Right hindlimb (tissue), 1 donor: ENCODE data around the gene OARD1.

Experiments used
- DNase-seq: peaks from one replicate; pipeline ENCODE4 v3.0.0-alpha.2; 2018

The OARD1 gene

DNA sequence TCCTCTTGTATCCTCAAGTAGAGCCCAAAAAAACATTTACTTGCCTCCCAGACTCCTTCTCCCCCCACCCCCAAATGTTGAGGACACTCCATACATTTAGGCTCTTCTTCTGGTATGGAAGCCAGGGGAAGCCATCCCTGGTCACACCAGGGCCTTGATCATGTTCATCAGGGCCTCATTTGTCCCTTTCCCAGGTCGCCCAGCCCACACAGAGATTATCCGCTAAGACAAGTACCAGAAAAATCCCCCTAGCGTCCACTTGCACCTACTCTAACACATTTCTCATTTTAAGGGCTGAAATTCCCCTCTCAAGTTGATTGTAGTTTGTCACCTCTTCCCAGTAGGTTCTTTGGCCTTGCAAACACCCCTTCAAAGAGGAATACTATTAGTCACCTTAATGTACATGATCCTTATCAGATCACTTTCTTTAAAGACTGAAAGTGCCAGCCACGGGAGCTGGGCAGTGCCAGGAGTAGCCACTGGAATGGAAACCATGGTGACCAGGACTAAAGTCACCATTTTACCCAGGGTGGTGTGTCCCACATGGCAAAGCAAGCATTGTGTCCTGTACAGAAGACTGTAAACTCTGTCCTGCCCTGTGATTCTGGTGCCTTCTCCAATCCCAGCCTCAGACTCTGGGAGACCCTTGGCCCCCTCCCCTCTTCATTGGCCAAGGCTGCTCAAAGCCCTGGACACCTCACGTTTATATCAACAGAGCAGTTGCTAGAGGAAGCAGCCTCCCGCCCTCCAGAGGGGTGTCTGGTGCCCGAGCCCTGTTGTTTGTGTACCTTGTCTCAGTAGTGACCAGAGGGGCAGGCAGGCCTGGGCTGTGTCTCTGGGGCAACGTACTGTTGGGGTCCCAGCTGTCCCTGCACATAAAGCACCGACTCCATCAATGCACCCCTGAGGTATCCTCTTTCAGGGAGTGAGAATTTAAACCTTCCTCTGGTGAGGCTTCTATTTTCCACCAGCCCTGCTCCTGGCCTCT, 24.1 kb downstream of the OARD1 start:
- DNase-seq, result peak; percentile 57

DNA sequence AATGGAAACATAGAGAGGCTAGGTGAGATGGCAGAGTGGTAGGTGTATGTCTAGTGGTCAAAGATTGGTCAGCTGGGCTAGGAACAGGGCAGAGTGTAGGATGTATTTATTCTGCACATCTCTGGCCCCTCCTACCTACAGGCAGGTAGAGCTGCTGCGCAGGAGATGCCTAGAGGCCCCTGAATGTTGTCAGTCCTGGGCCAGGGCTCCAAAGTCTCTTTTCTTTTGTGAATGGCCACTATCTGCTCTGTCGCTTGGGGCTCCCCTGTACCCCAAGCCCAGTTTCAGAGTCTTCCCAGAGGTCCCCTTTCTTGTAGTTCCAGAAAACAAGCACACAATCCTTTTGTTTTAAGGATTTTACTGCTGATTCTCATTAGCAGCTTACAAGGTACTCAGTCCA, 24.9 kb downstream of the OARD1 start:
- DNase-seq, result no peak

DNA sequence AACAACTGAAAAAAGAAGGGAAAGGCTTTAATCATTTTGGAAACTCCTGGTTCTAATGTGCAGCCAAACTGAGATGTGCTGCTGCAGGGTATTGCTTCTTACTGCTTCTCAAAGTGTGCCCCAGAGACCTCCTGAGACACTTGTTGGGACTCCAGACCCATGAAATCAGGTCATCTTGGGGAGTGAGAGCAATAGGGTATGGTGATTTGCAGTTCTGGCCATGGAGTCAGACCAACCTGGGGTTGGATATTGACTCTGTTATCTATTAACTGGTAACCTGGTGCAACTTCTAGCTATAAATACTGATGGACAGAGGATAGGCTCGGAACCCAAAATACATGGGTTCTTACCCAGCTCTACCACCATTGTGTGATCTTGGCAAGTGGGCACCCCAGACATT, 26.1 kb downstream of the OARD1 start:
- DNase-seq, result no peak

DNA sequence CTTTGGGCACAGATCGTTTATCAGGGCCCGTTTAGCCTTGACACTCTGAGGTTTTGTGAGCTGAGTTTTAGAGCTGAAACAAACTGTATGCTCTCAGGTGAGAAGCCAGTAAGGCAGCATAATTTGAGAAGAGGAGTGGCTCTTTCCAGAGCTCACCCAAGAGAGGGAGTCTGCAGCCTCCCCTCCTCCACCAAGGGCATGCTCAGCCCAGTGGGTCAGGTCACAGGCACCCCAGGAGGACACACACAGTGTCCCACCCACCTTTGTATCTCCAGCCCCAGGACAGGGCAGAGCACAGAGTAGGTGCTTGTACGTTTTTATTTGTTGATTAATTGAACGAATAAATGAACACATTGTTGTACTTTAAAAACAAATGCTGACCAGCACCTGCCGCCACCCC, 26.5 kb downstream of the OARD1 start:
- DNase-seq, result no peak

- no peak for DNase-seq
Measured at GRCh38 chr6:41043151-41043550, 29.0 kb downstream of the OARD1 start.

- DNase-seq, result no peak
Measured at GRCh38 chr6:41042226-41043055, 29.7 kb downstream of the OARD1 start, which contains the start of gene TSPO2. Gene TSPO2 (plus strand): TSS chr6:41042467. CDS start chr6:41042986, 519 bp downstream.

DNA sequence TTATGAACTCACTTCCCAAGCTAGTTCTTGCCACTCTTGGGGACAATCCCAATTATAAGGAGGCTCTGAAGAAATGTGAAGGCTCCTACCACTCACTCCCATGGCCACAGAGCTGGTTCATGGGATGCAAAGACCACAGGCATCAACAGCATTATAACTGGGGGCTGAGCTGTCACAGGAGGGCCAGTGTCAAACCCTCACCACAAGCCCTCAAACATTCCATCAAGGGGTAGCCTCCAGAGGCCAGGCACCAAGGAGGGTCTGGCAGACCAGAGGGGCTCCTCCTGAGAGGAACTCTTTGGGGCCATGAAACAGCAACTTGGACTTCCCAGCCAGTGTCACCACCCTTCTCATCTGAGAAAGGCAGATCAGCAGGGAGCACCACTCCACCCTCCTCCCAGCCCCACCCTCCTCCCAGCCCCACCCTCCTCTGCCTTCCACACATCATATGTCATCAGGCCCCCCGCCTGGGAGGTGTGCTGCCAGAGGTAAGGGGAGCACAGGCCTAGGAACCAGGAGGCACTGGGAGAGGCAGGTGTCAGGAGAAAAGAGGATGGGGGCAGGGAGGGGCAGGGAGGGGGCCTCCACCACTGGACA, 31.1 kb downstream of the OARD1 start:
- DNase-seq, result no peak

- no peak for DNase-seq
Measured at GRCh38 chr6:41040101-41040939, 31.8 kb downstream of the OARD1 start.

DNA sequence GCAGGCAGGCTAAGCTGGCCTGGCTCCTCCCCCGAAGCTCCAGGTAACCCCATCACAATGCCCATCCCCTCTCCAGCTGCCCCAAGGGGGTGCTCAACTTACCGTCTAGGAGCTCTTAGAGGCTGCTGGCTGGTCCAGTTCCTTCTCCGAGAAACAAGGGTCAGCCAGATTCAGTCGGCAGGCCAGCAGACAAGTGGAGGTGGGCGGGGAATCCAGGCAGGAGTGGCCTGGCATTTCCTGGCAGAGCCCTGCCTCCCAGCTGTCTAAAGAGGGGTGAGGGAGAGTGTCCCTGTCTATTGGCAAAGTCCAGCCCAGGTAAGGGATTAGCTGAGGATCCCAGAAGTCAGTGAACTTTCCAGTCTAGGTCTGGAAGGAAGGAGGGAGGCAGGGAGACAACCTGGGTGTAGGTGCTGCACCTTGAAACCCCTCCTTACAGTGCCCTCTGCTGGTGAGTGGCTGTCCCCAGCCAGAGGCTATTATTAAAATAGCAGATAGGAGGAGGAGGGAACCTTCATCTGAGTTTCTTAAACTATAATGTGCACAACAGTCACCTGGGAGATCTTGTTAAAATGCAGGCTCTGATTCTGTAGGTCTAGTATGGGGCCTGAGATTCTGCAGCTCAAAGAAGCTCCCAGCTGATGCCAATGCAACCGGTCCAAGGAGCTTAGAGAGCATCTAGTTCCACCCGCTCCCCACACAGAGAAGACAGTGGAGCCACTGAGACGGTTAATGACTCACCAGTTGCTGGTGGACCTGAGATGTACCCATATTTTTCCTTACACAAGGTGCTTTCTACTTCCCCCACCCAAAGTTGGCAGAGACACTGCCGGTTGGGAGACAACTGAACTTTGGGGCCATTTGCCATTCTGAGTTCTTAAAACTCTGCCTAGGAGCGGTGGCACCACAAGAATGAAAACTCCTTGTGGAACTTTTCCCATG, 32.8 kb downstream of the OARD1 start, which contains the start of gene UNC5CL:
Gene UNC5CL, minus strand, starts transcription at position 162 of the 939 bp plus-strand sequence. CDS start 4,147 bp downstream, outside the sequence.
- no peak for DNase-seq

DNA sequence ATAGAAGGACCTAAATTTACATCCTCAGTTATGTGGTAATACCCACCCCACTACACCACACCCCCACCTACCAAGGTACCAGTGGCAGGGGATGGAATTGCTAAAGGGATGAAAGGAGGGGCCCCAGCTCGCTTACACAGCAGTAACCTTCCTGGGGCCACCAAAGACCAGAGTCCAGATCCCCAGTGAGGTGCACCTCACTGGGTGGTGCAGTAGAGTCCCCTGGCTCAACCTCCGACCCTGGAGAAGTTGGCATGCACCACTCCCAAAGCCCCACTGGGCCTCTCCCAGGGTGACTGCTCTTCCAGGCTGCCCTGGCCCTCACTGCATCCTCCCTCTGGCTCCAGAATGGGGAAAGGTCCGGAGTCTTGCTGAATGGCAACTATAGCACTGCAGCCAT, 34.0 kb downstream of the OARD1 start:
- DNase-seq, result no peak

DNA sequence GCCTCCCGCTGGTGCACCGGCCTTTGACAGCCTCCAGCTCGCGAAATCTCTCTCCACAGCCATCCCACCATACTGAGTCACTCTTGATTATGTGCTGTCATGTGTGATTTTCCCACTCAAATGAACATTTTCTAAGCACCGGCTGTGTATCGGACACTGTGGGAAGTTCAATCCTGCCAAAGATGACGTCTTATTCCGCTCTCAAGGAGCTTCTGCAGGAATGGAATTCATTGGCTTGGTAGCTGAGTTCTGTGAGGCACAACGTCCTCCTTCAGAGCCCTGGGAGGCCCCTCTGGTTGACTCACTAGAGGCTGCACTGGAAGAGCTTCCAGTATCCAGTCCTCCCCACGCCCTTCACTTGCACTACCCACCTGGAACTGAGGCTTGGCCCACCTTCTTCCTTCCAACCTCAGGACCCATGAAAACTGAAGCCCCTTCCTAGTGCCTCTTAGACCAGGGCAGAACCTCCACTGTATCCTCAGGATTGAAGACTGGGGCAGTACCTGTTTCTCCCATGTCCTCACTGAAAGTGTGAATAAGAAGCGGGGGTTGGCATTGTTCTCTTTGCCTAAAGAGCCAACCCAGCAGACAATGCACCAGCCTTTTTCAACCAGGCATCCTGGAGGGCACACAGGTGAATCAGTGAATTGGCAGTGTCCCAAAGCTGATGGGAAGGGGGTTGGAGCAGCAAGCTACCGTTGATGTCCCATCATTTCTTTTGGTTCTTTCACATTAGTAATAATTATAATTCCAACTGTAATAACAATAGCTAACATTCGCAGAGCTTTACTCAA, 34.9 kb downstream of the OARD1 start:
- no peak for DNase-seq

- no peak for DNase-seq
Measured at GRCh38 chr6:41036601-41037000, 35.6 kb downstream of the OARD1 start.

DNA sequence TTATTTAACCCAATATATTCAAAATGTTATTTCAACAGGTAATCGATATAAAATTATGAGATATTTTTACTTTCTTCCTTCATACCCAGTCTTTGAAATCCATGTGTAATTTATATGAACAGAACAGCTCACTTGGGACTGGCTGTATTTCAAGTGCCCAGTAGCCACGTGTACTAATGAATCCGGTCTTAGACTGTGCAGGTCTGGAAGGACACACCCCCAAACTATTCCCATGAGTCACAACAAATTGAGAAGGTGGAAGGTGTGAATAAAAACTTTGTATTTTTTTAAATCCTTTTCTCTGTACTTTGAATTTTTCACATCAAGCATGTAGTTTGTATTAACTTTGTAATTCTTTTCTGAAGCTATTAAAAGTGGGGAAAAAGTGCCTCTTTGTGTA, 36.0 kb downstream of the OARD1 start:
- no peak for DNase-seq

GRCh38 chr6:41033776-41034175, 38.4 kb downstream of the OARD1 start:
- DNase-seq, result no peak

DNA sequence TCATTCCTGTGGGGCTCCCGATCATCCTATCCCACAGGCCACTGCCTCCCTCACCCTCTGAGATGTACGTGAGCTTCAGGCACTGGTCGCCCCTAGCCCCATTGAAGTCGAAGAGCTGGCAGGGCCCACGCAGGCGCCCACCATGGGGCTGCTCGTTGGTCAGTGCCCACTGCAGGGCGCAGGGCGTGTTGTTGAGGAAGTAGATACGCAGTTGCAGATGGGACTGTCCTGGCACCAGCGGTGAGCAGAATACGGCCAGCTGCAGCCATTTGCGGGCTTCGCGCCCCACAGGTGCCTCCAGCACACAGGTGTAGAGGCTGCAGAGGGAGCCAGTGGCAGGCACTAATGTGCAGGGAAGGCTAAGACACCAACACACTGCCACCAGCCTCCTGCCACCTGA, 39.3 kb downstream of the OARD1 start:
- no peak for DNase-seq

- DNase-seq, result no peak
Measured at GRCh38 chr6:41028561-41029412, 43.4 kb downstream of the OARD1 start.

DNA sequence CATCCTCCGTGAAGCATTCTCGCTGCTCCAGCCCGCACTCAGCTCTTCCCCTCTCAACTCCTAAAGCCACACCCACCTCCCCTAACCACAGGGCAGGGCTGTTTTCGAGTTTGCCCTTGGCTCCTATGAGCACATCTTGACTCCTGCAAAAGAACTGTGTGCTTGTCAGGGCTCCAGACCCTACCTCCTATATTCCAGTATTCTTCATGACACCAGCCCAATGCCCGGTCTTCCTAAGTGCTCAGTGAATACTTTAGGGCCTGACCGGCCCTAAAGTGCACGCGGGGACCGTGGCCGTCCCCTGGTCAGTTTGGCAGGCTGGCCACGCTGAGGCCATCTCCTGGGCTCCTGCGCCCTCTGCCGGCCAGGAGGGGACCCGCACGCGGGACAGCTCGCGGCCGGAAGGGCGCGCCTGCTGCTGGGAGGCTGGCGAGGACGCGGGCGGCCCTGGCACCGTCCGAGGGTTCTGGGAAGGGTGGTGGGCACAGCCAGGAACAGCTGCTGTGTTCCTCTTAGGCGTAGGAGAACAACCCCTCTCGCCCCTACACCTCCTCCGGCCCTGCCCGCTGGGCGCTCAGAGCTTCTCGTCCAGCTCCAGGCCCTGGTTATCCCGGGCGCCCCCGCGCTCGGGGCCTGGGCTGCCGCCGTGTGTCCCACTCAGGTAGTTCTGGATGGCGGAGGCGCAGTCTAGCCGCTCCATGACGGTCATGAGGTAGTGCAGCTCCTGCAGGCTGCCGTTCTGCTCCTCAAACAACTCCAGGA, 44.2 kb downstream of the OARD1 start:
- DNase-seq, result peak; percentile 87

- no peak for DNase-seq
Measured at GRCh38 chr6:41027241-41027640, 44.9 kb downstream of the OARD1 start.
